ENCODE measurements around the gene CRY1. TPM values are rescaled to one million over a fixed set of nuclear protein-coding genes. Genes with fewer than 3 reads are reported as not detected.
A peak's percentile ranks its signal among the peaks of the same experiment; 100 is the strongest.

Gene CRY1
- total RNA-seq, 6 experiments from 2014 or later, result 7.5 to 12.5 (median 10.6) TPM

DNA sequence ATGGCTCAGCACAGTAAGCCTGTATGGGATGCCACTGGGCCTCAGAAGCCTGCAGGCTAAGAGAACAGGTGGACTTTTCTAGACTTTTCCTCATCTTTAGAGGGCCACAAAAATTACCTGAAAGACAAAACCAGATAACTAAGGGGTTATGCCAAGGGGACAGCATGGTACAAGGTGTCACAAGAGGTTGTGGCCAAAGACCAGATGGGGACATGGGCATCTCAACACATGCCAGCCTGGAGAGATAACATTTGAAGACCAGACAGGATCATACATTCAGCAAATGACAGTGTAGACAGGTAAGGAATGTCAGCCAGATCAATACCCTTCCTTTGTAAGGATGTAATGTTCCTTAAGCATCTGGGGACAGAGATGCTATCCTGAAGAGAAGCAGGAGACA is 8.9 kb upstream of the CRY1 start:
- H3K27ac ChIP-seq, result peak overlapping the region in 2 of 3 donors; percentile 71 to 87
- H3K36me3 ChIP-seq, result no peaks in the 10 kb centered on the region
- intact Hi-C loops (cut with DNase I), result no loop called here
- H3K27me3 ChIP-seq, result no peaks in the 10 kb centered on the region
- H3K4me1 ChIP-seq, result peaks cover 0 to 36% (median 11%) of the 10 kb centered on the region in 4 donors
- ATAC-seq, result peak; percentile 15 to 63 (median 28)
- H3K9me3 ChIP-seq, result no peaks in the 10 kb centered on the region
- H3K4me3 ChIP-seq, result no peak overlapping the region
- no peak for TF ChIP-seq POLR2A (IDR thresholded peaks at IDR 0.05)
- TF ChIP-seq, protein P1, sequence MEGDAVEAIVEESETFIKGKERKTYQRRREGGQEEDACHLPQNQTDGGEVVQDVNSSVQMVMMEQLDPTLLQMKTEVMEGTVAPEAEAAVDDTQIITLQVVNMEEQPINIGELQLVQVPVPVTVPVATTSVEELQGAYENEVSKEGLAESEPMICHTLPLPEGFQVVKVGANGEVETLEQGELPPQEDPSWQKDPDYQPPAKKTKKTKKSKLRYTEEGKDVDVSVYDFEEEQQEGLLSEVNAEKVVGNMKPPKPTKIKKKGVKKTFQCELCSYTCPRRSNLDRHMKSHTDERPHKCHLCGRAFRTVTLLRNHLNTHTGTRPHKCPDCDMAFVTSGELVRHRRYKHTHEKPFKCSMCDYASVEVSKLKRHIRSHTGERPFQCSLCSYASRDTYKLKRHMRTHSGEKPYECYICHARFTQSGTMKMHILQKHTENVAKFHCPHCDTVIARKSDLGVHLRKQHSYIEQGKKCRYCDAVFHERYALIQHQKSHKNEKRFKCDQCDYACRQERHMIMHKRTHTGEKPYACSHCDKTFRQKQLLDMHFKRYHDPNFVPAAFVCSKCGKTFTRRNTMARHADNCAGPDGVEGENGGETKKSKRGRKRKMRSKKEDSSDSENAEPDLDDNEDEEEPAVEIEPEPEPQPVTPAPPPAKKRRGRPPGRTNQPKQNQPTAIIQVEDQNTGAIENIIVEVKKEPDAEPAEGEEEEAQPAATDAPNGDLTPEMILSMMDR (IDR thresholded peaks at IDR 0.05), result no peak
- peak in 1 of 3 donors; percentile 51 for DNase-seq

DNA sequence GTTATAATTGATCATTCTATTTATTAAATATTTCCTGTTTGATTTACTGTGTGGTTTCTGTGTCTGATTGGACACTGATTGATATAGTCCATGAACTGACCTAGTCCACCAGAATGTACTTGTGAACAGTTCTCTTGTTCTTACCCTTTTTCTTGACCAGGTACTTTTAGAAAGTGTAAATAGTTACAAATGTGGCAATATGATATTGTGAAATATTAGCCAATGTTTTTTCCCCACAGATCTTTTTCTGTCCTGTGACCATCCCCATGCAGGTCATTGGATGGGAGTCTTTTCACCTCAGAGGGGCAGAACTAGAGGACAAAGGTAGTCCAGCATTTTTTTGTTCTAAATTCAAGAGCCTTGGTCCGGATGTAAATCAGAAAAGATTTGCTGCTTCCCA is 8.3 kb upstream of the CRY1 start:
- ATAC-seq (peak; percentile 80 to 89 (median 84)), DNase-seq (peak in 1 of 3 donors; percentile 62)
- TF ChIP-seq, protein P1 (IDR thresholded peaks at IDR 0.05), result no peak
- TF ChIP-seq POLR2A (IDR thresholded peaks at IDR 0.05), result no peak

GRCh38 chr12:107099917-107100316 is 6.6 kb upstream of the CRY1 start:
- intact Hi-C loops (cut with DNase I), result no loop called here
- WGBS (ENCODE audit: insufficient coverage, low coverage, low lambda C conversion rate, missing lambda C conversion rate), result 63% methylated on average over 2 of the region's 2 CpGs
- no peak overlapping the region for H3K27ac ChIP-seq
- no peak for DNase-seq
- TF ChIP-seq, protein P1 (IDR thresholded peaks at IDR 0.05), result no peak
- no peak for TF ChIP-seq POLR2A (IDR thresholded peaks at IDR 0.05)
- no peaks in the 10 kb centered on the region for H3K9me3 ChIP-seq
- H3K36me3 ChIP-seq, result no peaks in the 10 kb centered on the region
- H3K4me3 ChIP-seq, result no peak overlapping the region
- H3K4me1 ChIP-seq, result peaks cover 0 to 36% (median 11%) of the 10 kb centered on the region in 4 donors
- ATAC-seq, result no peak
- H3K27me3 ChIP-seq, result no peaks in the 10 kb centered on the region

More for the DNA sequence above, 8.3 kb upstream of the CRY1 start:
- no peaks in the 10 kb centered on the region for H3K36me3 ChIP-seq
- H3K9me3 ChIP-seq, result no peaks in the 10 kb centered on the region
- 18% methylated on average over 1 of the region's 1 CpG for WGBS (ENCODE audit: insufficient coverage, low coverage, low lambda C conversion rate, missing lambda C conversion rate)
- H3K27ac ChIP-seq, result peak overlapping the region in 2 of 3 donors; percentile 77 to 87
- intact Hi-C loops (cut with DNase I), result no loop called here
- H3K4me1 ChIP-seq, result peaks cover 0 to 36% (median 11%) of the 10 kb centered on the region in 4 donors
- no peaks in the 10 kb centered on the region for H3K27me3 ChIP-seq
- no peak overlapping the region for H3K4me3 ChIP-seq

- H3K9me3 ChIP-seq, result no peaks in the 10 kb centered on the region
- WGBS (ENCODE audit: insufficient coverage, low coverage, low lambda C conversion rate, missing lambda C conversion rate), result no CpG with 5 or more reads among the region's 3 CpGs
- no peak for TF ChIP-seq POLR2A (IDR thresholded peaks at IDR 0.05)
- TF ChIP-seq, protein P1 (IDR thresholded peaks at IDR 0.05), result no peak
- no peak overlapping the region for H3K4me3 ChIP-seq
- intact Hi-C loops (cut with DNase I), result no loop called here
- H3K4me1 ChIP-seq, result peaks cover 0 to 25% (median 6%) of the 10 kb centered on the region in 4 donors
- no peaks in the 10 kb centered on the region for H3K36me3 ChIP-seq
- H3K27ac ChIP-seq, result no peak overlapping the region
- H3K27me3 ChIP-seq, result no peaks in the 10 kb centered on the region
- no peak for ATAC-seq
- DNase-seq, result no peak
These were observed 3.2 kb upstream of the CRY1 start for GRCh38 chr12:107096571-107096970.

- DNase-seq (no peak), ATAC-seq (peak; percentile 11 to 38 (median 20))
- WGBS (ENCODE audit: insufficient coverage, low coverage, low lambda C conversion rate, missing lambda C conversion rate), result 7% methylated on average over 6 of the region's 6 CpGs
- Histone ChIP-seq H3K27me3 (no peaks in the 10 kb centered on the region), H3K36me3 (no peaks in the 10 kb centered on the region), H3K27ac (peak overlapping the region; percentile 92 to 96 (median 94)), H3K4me1 (peaks cover 0 to 18% (median 5%) of the 10 kb centered on the region in 4 donors), H3K9me3 (no peaks in the 10 kb centered on the region), H3K4me3 (peak overlapping the region; percentile 76 to 96 (median 87))
- TF ChIP-seq, protein P1 (IDR thresholded peaks at IDR 0.05), result no peak
- no peak for TF ChIP-seq POLR2A (IDR thresholded peaks at IDR 0.05)
- intact Hi-C loops (cut with DNase I), result no loop called here
These were observed 767 bp upstream of the CRY1 start for GRCh38 chr12:107094183-107094448.
